GM19452 (cell line): ENCODE results near the gene CLEC3A.
A peak's percentile ranks its signal among the peaks of the same experiment; 100 is the strongest.
"Not testable (repeated sequence)": the region's sequence is repeated elsewhere in the genome, so short reads cannot be mapped to it uniquely, and the experiment has no call there.

Experiments used
- ATAC-seq: cut with Tn5 transposase; IDR thresholded peaks from one replicate; pipeline ENCODE4 v1.9.1; 2021; ENCODE audit not compliant: unreplicated experiment

Gene CLEC3A

DNA sequence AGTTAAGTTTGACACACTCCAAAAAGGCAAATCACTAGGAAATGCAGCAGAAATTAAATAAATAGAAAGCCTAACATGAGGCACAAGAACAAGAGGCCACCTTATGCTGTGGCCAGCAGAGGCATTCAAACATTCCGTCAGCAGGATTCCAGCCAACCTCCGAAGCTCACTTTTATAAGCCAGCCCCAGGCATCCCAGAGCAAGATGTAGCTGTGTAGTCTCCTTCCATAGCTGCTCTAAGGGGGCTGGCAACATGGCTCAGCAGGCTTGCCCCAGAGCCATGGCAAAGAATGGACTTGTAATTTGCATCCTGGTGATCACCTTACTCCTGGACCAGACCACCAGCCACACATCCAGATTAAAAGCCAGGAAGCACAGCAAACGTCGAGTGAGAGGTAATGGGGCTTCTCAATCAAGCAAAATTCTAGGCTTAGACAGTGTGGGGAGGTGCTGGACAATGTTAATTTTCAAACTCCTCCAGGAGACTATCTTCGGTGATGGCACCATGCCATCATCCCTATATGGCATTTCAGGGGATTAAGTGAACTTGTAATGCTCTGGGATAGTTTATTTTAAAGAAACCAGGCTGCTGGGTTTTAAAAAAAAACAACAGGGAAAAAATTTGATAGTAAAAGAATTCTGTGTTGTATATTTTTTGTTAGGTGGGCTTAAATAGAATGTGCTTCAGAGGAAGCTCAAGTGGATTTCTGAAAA is at the start of gene CLEC3A:
CLEC3A (plus strand) TSS at position 202 of the 714 bp plus-strand sequence; CDS start at position 281, 79 bp downstream.
- ATAC-seq, result no peak

DNA sequence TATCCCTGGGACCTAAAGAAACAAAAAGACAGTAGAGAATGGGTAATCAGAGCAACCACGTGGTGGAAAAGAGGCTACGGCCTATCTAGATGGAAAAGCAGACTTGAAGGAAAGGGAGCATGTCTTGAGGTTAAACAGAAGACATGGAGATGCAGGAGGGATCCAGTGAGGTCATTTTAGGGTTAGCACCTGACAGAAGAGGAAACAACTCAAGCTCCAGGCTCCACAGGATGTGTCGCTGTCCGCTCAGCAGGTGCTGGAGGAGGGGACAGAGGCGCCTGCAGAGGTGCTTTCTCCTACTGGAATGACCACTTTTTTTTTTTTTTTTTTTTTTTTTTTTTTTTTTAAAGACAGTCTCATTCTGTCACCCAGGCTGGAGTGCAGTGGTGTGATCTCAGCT is 47.5 kb upstream of the CLEC3A start:
- no peak for ATAC-seq

- no peak for ATAC-seq
Observed at GRCh38 chr16:77975942-77976341, 46.4 kb upstream of the CLEC3A start.

GRCh38 chr16:77977339-77977738 is 45.0 kb upstream of the CLEC3A start:
- ATAC-seq, result no peak

DNA sequence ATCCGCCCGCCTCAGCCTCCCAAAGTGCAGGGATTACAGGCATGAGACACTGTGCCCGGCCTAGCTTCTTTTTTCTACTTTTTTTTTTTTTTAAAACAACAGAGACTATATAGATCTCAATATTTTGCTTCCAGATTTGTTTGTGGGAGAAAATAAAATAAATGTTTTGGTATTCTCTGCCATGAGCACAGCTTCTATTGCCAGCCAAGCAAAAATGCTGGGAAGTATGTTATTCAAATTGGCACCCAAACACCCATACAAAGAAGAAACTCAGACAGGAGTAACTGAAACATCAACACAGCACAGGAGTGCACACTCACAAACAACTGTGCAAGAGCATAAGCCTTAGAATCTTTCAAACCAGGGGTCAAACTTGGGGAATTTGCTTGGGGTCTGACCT is 37.2 kb upstream of the CLEC3A start:
- ATAC-seq, result no peak

DNA sequence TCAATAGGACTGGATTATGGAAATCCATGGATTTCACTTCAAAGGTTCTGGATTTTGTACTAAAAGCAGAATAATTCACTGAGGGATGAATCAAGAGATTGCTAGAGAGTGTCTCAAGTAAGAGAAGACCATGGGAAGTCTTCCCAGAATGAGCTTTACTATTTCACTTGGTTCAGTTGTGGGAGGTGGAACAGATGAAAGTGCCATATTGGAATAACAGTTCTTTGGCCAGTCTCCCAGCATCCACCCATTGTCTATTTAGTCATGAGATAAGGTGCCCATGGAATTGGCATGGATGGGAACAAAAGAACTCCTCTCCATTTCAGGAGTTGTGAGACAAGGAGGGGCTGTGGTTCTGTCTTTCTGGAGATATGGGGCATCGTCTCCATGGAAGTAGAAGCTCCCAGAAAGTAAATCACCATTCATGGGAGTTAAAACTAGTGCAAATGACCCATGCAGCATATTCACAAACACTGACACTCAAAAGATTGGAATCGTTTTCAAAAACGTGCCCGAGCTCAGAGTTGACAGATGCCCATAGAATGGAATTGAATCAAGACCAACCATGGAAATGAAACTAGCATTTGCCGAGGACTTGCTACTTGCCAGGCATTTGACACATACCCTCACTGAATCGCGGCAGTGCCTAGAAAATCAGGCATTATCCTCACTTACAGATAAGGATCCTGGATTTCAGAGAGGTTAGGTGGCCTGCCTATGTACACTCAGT is 36.2 kb upstream of the CLEC3A start:
- ATAC-seq, result no peak

DNA sequence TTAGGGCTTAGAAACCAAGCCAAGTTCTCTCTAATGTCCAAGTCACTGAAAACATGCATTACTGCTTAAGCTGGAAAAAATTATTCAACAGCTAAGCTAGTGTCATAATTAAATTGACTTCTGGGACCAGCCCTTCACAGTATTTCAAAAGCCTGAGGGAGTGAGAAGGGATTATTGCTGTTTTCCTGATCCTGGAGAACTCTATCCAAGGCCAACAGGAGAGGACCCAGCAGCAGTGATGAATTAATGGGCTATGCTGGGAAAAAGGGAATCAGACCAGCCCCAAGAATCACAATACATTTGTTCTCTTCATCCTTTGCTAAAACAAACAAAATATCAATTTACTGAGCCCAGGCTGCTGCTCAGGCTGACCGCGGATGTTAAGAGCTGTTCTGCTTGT is 34.5 kb upstream of the CLEC3A start:
- ATAC-seq, result no peak

- no peak for ATAC-seq
Observed at GRCh38 chr16:77989846-77990245, 32.5 kb upstream of the CLEC3A start.

DNA sequence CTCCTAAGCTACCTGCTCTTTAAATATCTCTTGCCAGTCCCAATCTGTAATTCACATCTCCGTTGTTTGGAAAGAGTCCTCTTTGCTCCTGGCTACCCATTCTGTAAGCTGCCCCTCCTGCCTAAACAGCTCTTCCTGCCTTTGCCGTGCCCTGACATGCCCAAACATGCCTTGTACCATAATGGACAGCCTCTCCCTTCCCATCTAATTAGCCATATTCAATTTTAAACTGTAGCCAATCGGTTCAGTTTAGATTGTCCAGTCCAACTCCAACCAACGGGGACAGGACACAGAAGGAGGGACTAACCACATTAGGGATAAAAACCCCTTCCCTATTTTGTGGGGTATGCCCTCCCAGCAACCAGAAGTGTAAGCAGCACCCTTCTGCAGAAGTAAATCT is 30.6 kb upstream of the CLEC3A start:
- ATAC-seq, result no peak

DNA sequence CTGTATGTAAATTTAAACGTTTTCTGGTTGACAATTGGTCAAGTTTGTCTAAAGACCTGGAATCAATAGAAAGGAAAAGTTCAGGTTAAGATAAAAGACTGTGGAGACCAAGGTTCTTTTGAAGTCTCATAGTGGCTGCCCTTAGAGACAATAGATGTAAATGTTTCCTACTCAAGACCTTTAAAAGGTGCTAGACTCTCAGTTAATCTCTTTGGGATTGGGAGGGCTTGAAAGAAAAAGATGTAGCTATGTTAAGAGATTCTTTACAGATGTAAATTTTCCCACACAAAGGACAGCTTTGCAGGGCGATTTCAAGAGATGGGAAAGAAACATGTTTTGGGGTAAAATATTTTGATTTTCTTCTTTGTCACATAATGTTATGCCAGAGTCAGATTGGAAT is 30.0 kb upstream of the CLEC3A start:
- not testable (repeated sequence) for ATAC-seq

DNA sequence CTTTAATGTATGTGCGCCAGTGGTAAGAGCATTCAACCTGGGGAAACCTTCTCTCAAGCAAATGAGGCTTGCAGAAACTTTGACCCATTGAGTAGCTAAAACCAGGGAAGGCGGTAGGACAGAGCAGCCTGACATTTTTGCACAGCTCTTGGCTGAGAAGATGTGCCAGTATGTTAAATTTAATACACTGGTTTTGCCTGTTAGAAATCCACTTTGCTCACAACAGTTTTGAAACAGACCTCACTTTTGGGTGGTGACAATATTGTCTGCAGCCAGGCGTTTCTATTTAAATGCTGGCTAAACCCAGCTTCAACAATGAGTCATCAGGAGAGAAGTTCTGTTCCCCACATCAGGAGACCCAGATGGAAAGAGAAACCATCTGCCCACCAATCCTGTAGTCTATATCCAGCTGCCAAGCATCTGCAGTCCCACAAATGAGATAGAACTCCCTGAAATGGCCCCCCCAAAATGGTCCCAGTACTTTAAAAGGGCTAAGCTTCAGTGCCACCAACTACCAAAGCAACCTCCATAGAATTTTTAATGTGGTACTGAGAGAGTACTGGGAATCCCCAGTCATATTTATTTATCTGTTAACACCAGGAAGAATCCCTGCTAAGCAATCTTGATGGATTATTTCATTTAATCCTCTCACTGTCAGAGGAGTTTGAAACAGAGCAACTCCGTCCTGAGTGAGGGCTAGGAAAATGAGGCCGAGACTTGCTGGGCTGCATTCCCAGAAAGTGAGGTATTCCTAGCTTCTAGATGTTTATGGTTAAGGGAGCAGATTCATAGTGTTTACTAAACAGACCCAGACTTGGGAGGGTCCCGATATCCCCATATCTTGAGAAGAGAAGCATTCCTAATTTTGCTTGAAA is 29.0 kb upstream of the CLEC3A start:
- ATAC-seq, result no peak

DNA sequence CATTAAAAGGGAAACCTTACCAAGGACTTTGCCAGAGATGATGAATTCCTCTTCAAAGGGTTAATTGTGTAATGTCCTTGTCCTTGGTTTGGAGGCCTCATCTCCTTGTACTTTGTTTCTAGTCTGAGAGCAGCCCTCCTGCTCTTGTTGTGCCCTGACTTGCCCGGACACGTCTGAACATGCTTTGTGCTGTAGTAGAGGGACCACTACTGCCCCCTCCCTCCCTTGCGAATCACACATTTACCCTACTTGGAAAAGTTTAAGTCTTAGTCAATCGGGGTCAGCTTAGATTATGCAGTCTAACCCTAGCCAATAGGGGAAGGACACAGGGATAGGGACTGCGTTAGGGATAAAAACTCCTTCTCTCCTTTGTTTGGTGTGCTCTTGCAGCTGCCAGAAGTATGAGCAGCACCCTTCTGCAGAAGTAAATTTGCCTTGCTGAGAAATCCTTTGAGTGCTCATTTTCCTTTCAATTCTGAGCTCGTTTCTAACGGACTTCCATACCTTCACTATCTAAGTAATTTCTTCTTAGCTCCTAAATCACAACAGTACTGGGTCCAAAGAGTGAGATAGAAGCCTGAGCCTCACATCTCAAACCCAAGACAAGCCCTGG is 26.4 kb upstream of the CLEC3A start:
- ATAC-seq, result no peak

GRCh38 chr16:77998350-77999023 is 23.9 kb upstream of the CLEC3A start:
- ATAC-seq, result no peak

DNA sequence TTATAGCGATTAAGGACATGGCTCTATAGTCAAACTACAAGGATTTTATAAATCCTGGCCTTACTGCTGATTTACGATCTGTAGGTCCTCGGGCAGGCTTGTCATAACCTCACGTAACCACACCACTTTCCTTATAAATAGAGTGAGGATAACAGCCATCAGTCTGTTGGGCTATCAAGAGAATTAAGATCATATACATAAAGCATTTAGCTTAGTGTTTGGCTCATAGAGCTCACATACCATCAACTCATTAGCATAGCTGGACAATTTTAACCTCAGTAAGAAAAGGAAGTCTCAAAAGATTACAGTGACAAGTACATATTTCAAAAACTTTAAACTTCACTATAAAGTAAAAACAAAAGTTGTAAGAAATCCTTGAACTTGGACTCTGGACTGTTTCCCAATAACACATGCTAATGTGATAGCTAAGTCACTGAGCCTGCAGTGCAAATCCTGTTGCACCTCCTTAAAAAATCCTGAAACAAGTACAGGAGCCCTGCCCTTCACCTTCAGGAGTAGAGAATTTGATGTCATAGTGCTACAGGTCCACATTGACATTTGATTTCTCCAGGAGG is 20.8 kb upstream of the CLEC3A start:
- no peak for ATAC-seq

DNA sequence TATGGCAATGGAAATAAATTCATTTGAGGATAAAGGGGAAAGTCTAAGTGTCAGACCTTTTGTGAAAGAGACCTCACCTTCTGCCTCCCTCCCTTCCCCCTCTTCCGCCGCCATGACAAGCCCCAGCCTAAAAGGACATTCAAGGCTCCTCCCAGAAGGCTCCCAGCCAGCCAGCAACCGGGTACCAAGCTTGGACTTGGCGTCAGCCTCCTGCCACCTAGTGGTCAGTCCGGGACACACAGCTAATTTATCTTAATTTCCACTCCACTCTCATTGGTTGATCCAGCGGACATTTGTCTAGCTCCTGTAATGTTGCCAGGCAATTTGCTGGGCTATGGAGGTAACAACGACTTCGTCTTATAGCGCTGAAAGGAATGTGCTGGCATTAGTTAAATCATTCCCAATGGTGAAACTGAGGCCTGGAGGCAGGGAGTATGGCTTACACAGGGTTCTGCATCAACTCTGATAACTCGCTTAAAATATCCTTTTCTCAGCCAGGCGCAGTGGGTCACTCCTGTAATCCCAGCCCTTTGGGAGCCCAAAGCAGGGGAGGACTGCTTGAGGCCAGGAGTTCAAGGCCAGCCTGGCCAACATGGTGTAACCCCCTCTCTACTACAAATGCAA is 19.3 kb upstream of the CLEC3A start:
- ATAC-seq, result peak; percentile 98

DNA sequence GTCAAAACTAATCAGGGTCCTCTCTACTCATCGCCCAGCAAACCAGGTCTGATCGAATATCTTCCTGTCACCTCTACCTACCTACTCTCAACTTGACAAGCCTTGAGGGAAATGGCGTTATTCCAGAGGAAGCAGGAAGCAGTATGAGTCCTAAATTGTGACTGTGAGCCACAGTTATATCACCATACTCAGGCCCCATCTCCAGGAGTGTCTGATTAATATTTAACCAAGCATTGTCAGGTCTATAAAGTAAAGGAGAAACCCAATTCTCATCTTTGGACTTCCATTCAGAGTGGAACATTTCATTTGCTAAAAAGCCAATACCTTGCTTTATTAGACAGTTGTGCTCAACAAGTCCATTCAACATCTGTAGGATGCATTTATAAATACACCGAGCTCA is 17.8 kb upstream of the CLEC3A start:
- ATAC-seq, result no peak

DNA sequence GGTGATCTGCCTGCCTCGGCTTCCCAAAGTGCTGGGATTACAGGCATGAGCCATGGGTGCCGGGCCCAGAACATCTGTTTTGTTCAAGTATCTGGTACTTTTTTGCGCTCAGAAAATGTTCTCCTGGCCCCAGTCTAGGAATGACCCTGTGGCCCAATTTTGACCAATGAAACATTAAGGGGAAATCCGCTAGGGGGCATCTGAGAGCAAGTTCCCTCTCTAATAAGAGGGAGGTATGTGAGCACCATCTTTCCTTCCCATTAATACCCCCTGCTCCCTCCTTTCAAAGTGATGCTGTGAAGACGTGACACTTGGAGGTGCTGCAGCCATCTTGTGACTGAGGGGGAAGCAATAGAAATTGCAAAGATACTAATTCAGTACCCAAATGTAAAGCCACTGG is 16.5 kb upstream of the CLEC3A start:
- ATAC-seq, result no peak

DNA sequence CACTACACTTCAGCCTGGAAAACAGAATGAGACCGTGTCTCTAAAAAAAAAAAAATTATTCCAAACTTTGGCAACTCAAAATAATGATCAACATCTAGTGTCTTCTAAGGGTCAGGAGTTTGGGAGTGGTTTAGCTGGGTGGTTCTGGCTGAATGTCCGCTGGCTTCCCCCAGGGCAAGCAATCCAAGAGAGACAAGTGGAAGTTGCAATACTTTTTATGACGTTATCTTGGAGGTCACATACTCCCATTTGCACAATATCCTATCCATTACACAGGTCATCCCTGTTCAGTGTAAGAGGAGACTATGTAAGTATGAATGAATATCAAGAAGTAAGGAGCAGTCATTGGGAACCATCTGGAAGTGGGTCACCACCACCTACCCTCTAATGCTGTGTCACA is 15.2 kb upstream of the CLEC3A start:
- ATAC-seq, result no peak

GRCh38 chr16:78024159-78024558 is 1.8 kb downstream of the CLEC3A start:
- no peak for ATAC-seq

DNA sequence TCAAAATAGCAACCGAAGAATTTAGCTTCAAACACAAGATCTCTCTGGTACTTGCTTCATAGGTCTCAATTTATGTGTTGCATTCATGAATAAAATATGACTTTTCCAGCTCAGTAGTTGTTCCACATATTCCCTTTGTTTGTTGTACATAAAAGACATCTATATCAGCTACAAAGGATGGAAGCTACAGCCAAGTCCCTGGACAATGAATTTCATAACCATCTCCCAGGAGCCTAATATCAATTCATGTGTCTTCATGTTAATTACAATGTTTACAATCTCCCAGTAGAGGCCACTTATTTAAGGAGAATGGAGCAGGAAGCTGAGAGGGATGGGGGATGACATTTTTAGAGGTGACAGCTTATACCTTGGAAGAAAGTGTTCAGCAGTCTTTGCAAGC is 3.3 kb downstream of the CLEC3A start:
- no peak for ATAC-seq
